ENCODE results near the gene MEGF6.
A peak's percentile ranks its signal among the peaks of the same experiment; 100 is the strongest.

MEGF6 gene

DNA sequence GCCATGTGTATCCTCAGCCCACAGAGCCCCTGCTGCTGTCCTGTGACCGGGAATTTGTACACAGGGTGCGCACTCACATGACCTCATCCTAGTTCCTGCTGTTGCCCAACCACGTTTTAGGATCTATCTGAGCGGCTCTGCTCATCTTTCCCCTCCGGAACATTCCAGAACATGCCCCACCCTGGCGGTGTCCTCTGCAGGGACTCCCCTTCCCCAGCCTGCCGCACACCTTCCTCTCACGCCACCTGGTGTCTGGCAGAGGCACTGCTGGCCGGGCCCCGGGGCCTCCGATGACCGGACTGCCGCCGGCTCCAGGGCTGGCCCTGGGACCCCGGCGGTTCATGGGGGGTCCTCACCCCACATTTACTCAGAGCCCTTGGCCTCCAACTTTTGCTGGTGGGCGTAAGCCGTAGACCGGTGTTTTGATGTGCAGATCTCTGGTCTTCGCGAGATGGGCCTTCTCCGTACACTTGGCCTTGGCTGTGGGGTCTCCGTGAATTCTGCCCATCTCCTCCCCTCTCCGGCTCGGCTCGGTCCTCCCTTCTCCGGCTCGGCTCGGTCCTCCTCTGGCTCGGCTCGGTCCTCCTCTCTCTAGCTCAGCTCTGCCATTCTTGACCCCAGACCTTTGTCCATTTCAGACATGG lies 127.4 kb downstream of the MEGF6 start:
- DNase-seq (ENCODE audit: low read depth) = no peak
- no peak overlapping the region for H3K4me3 ChIP-seq (ENCODE audit: low read depth, low read length)
- TF ChIP-seq, protein P1, sequence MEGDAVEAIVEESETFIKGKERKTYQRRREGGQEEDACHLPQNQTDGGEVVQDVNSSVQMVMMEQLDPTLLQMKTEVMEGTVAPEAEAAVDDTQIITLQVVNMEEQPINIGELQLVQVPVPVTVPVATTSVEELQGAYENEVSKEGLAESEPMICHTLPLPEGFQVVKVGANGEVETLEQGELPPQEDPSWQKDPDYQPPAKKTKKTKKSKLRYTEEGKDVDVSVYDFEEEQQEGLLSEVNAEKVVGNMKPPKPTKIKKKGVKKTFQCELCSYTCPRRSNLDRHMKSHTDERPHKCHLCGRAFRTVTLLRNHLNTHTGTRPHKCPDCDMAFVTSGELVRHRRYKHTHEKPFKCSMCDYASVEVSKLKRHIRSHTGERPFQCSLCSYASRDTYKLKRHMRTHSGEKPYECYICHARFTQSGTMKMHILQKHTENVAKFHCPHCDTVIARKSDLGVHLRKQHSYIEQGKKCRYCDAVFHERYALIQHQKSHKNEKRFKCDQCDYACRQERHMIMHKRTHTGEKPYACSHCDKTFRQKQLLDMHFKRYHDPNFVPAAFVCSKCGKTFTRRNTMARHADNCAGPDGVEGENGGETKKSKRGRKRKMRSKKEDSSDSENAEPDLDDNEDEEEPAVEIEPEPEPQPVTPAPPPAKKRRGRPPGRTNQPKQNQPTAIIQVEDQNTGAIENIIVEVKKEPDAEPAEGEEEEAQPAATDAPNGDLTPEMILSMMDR (IDR thresholded peaks at IDR 0.05; ENCODE audit: insufficient read depth, low read depth, low read length, missing control alignments) = peak; percentile 78

DNA sequence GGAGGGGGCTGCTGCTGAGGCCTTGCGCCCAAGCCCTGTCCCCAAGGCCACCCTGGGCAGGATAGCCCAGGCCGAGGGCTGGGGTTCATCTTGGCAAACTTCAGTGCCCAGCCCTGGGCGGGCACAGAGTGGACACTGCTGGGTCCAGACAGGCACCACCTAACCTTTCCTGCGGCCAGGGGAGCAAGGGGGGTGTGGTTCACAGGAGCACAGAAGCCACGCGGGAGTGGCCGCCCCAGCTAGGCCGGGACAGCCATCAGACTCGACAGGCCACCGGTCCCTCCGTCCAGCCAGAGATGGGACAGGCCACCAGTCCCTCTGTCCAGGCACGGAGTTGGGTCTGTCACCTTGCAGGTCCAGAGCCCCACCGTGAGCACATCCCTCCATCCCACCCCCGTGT lies 127.9 kb downstream of the MEGF6 start:
- TF ChIP-seq, protein P1 (IDR thresholded peaks at IDR 0.05; ENCODE audit: insufficient read depth, low read depth, low read length, missing control alignments) = no peak
- DNase-seq (ENCODE audit: low read depth) = no peak
- H3K4me3 ChIP-seq (ENCODE audit: low read depth, low read length) = no peak overlapping the region

DNA sequence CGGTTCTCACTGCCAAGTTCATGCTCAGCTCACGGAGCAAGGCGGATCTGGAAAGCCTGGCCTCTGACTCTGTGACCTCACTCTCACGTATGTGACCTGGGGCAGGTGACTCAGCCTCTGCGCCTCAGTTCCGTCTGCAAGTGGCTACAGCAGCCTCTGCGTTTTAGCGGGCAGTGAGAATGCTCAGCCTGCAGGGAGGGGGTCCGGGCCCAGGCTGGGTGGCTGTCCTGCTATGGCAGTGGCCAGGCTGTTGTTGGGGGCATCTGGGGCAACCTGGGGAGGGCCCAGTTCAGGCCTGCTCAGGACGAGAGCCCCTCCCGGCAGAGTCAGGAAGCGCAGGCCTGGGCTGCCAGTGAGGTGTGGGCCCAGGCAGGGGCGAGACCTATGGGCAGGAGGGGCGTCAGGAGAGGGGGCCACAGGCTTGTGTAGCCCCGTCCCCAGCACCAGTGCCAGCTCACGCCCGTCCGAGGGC lies 128.9 kb downstream of the MEGF6 start:
- no peak for DNase-seq (ENCODE audit: low read depth)
- H3K4me3 ChIP-seq (ENCODE audit: low read depth, low read length) = no peak overlapping the region
- TF ChIP-seq, protein P1 (IDR thresholded peaks at IDR 0.05; ENCODE audit: insufficient read depth, low read depth, low read length, missing control alignments) = peak; percentile 39

DNA sequence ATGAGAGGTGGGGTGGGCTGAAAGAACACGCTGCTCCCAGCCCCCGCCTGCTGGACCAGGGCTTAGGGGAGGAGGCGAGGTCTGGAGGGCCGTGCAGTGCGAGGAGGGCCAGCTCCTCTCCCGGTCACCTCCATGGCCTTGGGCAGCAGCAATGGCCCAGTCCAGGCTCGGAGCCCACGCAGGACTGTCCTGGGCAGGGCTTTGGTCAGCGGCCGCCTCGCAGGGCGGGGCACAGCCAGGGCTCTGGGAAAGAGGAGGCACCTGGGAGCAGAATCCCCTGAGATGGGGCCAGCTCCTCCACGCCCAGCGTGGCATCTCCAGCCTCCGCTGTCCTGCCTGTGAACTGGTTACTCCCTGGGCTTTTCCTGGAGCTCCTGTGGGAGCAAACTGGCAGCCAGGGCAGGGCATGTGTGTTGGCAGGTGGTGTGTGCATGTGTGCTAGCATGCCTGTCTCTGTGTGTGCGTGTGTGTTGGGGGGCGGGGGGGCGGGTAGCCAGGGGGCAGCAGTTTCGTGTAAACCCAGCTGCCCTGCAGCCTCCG lies 129.4 kb downstream of the MEGF6 start:
- TF ChIP-seq, protein P1 (IDR thresholded peaks at IDR 0.05; ENCODE audit: insufficient read depth, low read depth, low read length, missing control alignments) = no peak
- no peak overlapping the region for H3K4me3 ChIP-seq (ENCODE audit: low read depth, low read length)
- no peak for DNase-seq (ENCODE audit: low read depth)

DNA sequence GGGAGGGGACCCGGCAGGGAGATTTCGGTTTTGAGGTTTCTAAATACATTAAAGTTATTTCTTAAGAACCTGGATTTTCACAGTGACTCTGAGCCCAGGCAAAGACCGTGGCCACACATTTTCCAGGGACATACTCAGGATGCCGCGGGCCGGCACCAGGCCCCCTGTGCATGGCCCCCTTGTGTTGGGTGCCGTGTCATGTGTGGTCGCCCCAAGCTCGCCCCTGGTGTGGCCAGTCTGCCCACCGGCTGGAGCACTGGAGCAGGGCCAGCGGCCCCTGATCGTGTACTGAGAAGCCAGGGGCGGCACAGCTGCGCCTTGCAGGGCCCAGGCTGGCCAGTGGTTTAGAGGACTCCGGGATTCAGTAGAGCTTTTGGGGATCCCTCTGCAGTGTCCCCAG lies 130.3 kb downstream of the MEGF6 start:
- no peak overlapping the region for H3K4me3 ChIP-seq (ENCODE audit: low read depth, low read length)
- no peak for DNase-seq (ENCODE audit: low read depth)
- TF ChIP-seq, protein P1 (IDR thresholded peaks at IDR 0.05; ENCODE audit: insufficient read depth, low read depth, low read length, missing control alignments) = no peak

DNA sequence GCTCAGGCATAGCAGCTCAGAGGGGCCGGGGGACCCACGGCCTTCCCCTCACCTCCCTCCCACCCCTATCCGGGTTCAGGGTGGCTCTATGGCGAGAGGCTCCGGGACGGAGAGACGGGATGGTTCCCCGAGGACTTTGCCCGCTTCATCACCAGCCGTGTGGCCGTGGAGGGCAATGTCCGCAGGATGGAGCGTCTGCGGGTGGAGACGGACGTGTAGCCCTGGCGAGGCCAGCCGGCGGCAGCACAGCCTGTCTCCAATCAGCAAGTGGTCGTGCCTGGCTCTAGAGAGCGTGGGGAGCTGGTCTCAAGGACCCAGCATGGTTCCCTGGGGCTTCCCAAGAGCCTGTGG lies 131.0 kb downstream of the MEGF6 start:
- TF ChIP-seq, protein P1 (IDR thresholded peaks at IDR 0.05; ENCODE audit: insufficient read depth, low read depth, low read length, missing control alignments) = no peak
- DNase-seq (ENCODE audit: low read depth) = no peak
- H3K4me3 ChIP-seq (ENCODE audit: low read depth, low read length) = no peak overlapping the region
